A549 (cell line): ENCODE data around the gene TKFC.

Experiments
- BHLHE40 ChIP-seq: IDR thresholded peaks from 2 replicates; pipeline ENCODE4 v1.6.1; 2012; ENCODE audit warnings: low read depth, low read length, inconsistent platforms
- CHD4 ChIP-seq: fragments of 200-600 bp; sonication (generic); IDR thresholded peaks from 2 replicates; pipeline ENCODE4 v1.6.1; 2016; ENCODE audit warnings: antibody characterized with exemption, mild to moderate bottlenecking, borderline replicate concordance
- EP300 ChIP-seq, 2 experiments: fragments of >200 bp; sonication (Bioruptor Twin); formaldehyde crosslinking; IDR thresholded peaks; 2 replicates in 1 of 2; 3 replicates in 1 of 2; pipeline ENCODE4 v1.6.1; 2016 to 2017
- KDM1A ChIP-seq: fragments of 200-600 bp; sonication (generic); IDR thresholded peaks from 2 replicates; pipeline ENCODE4 v1.6.1; 2016; ENCODE audit warnings: low read depth, mild to moderate bottlenecking
- PHF8 ChIP-seq: fragments of 200-600 bp; sonication (generic); IDR thresholded peaks from 2 replicates; pipeline ENCODE4 v1.6.1; 2016; ENCODE audit warnings: low read depth, mild to moderate bottlenecking, antibody characterized with exemption, moderate library complexity, borderline replicate concordance
- POLR2A ChIP-seq: IDR thresholded peaks from 2 replicates; pipeline ENCODE4 v1.6.1; 2012; ENCODE audit warnings: mild to moderate bottlenecking, low read length
- RAD21 ChIP-seq, 2 experiments: fragments of >200 bp in 1 of 2; sonication (Bioruptor Twin) in 1 of 2; formaldehyde crosslinking in 1 of 2; IDR thresholded peaks in 1 of 2; conservative IDR thresholded peaks in 1 of 2; 2 replicates in 1 of 2; 3 replicates in 1 of 2; pipeline ENCODE4 v1.6.1; 2012 to 2018; ENCODE audit warnings: inconsistent platforms in 1 of 2
- REST ChIP-seq: fragments of 200-600 bp; sonication (generic); IDR thresholded peaks from 2 replicates; pipeline ENCODE4 v1.6.1; 2016; ENCODE audit warnings: antibody characterized with exemption, mild to moderate bottlenecking, moderate library complexity
- SREBF2 ChIP-seq: fragments of 450-650 bp; IDR thresholded peaks from 2 replicates; pipeline ENCODE4 v1.6.1; 2014; ENCODE audit warnings: mild to moderate bottlenecking, moderate library complexity
- TF ChIP-seq, protein P1 (sequence below): fragments of 450-650 bp; IDR thresholded peaks from 2 replicates; pipeline ENCODE4 v1.6.1; 2014; ENCODE audit warnings: antibody characterized with exemption
- TF ChIP-seq, protein P2 (sequence below): fragments of >200 bp; sonication (Bioruptor Twin); formaldehyde crosslinking; IDR thresholded peaks from 3 replicates; pipeline ENCODE4 v1.5.1; 2016
- TF ChIP-seq, protein P3 (sequence below): IDR thresholded peaks from 2 replicates; pipeline ENCODE4 v1.6.1; 2012

- TF ChIP-seq, protein P1, sequence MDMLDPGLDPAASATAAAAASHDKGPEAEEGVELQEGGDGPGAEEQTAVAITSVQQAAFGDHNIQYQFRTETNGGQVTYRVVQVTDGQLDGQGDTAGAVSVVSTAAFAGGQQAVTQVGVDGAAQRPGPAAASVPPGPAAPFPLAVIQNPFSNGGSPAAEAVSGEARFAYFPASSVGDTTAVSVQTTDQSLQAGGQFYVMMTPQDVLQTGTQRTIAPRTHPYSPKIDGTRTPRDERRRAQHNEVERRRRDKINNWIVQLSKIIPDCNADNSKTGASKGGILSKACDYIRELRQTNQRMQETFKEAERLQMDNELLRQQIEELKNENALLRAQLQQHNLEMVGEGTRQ: no peak
- TF ChIP-seq, protein P2, sequence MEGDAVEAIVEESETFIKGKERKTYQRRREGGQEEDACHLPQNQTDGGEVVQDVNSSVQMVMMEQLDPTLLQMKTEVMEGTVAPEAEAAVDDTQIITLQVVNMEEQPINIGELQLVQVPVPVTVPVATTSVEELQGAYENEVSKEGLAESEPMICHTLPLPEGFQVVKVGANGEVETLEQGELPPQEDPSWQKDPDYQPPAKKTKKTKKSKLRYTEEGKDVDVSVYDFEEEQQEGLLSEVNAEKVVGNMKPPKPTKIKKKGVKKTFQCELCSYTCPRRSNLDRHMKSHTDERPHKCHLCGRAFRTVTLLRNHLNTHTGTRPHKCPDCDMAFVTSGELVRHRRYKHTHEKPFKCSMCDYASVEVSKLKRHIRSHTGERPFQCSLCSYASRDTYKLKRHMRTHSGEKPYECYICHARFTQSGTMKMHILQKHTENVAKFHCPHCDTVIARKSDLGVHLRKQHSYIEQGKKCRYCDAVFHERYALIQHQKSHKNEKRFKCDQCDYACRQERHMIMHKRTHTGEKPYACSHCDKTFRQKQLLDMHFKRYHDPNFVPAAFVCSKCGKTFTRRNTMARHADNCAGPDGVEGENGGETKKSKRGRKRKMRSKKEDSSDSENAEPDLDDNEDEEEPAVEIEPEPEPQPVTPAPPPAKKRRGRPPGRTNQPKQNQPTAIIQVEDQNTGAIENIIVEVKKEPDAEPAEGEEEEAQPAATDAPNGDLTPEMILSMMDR: no peak
- no peak for TF ChIP-seq CHD4
- no peak for TF ChIP-seq BHLHE40
- no peak for TF ChIP-seq POLR2A
- TF ChIP-seq EP300 (IDR thresholded peaks at IDR 0.05): no peak
- TF ChIP-seq PHF8: no peak
- TF ChIP-seq SREBF2: no peak
- TF ChIP-seq, protein P3, sequence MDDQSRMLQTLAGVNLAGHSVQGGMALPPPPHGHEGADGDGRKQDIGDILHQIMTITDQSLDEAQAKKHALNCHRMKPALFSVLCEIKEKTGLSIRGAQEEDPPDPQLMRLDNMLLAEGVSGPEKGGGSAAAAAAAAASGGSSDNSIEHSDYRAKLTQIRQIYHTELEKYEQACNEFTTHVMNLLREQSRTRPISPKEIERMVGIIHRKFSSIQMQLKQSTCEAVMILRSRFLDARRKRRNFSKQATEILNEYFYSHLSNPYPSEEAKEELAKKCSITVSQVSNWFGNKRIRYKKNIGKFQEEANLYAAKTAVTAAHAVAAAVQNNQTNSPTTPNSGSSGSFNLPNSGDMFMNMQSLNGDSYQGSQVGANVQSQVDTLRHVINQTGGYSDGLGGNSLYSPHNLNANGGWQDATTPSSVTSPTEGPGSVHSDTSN: no peak
- no peak for TF ChIP-seq KDM1A
- TF ChIP-seq RAD21 (conservative IDR thresholded peaks at IDR 0.05 in 1 of 2, IDR thresholded peaks at IDR 0.05 in 1 of 2): no peak
- no peak for TF ChIP-seq REST
Measured at GRCh38 chr11:61347916-61348461, 15.0 kb downstream of the TKFC start.
